HEK293T (cell line): Measurements from ENCODE around the gene KCNJ4.

Experiments used
- ARNT ChIP-seq: fragments of 450-650 bp; IDR thresholded peaks from 2 replicates; pipeline ENCODE4 v1.6.1; 2017; ENCODE audit warnings: mild to moderate bottlenecking
- BHLHE40 ChIP-seq: fragments of 450-650 bp; IDR thresholded peaks from 2 replicates; pipeline ENCODE4 v1.6.1; 2016; ENCODE audit warnings: mild to moderate bottlenecking, moderate library complexity, borderline replicate concordance
- CTBP1 ChIP-seq: fragments of 450-650 bp; IDR thresholded peaks from 2 replicates; pipeline ENCODE4 v1.6.1; 2016; ENCODE audit warnings: borderline replicate concordance
- ELF4 ChIP-seq: fragments of 450-650 bp; IDR thresholded peaks from 2 replicates; pipeline ENCODE4 v1.6.1; 2017; ENCODE audit warnings: antibody characterized with exemption
- FOXA1 ChIP-seq: fragments of 450-650 bp; IDR thresholded peaks from 2 replicates; pipeline ENCODE4 v1.6.1; 2016; ENCODE audit warnings: mild to moderate bottlenecking
- FOXK2 ChIP-seq: fragments of 450-650 bp; IDR thresholded peaks from 2 replicates; pipeline ENCODE4 v1.6.1; 2016; ENCODE audit warnings: mild to moderate bottlenecking
- FOXM1 ChIP-seq: fragments of 450-650 bp; IDR thresholded peaks from 2 replicates; pipeline ENCODE4 v1.6.1; 2017; ENCODE audit warnings: mild to moderate bottlenecking, borderline replicate concordance
- HDGF ChIP-seq: fragments of 450-650 bp; IDR thresholded peaks from 2 replicates; pipeline ENCODE4 v1.6.1; 2017; ENCODE audit warnings: antibody characterized with exemption, borderline replicate concordance
- NFRKB ChIP-seq: fragments of 450-650 bp; IDR thresholded peaks from 2 replicates; pipeline ENCODE4 v1.6.1; 2016; ENCODE audit warnings: mild to moderate bottlenecking, moderate library complexity
- SP1 ChIP-seq: fragments of 450-650 bp; IDR thresholded peaks from 2 replicates; pipeline ENCODE4 v1.6.1; 2017
- SUZ12 ChIP-seq: fragments of 450-650 bp; IDR thresholded peaks from 2 replicates; pipeline ENCODE4 v1.6.1; 2016; ENCODE audit warnings: mild to moderate bottlenecking
- TARDBP ChIP-seq: fragments of 450-650 bp; IDR thresholded peaks from 2 replicates; pipeline ENCODE4 v1.6.1; 2016
- ZNF384 ChIP-seq: fragments of 450-650 bp; IDR thresholded peaks from 2 replicates; pipeline ENCODE4 v1.6.1; 2016
- TF ChIP-seq, protein P1 (sequence below): fragments of 450-650 bp; IDR thresholded peaks from 2 replicates; pipeline ENCODE4 v1.6.1; 2016

DNA sequence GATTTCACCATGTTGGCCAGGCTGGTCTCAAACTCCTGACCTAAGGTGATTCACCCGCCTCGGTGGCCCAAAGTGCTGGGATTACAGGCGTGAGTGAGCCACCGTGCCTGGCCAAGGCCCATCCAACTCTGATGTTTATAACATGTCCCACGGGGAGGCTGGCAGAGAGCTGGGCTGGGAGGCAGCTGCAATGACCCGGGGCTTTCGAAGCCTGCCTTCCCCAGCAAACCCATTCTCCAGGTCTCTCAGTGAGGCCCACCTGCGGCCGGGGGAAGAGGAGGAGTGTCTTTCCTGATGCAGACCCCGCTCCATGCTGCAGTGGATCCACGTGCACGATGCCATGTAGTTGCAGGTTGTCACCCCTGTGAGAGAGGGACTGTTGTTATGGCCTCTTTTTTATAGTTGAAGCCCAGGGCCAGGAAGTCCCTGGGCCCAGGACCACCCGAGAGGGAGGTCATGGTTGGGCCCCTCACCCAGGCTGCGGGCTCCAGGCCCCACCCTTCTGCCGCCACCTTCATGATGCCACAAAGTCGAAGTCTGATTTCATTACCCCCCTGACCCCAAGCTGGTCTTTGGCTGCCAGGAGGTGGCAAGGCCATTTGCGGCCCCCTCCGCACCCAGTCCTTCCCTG lies 38.3 kb downstream of the KCNJ4 start:
- no peak for TF ChIP-seq FOXK2
- TF ChIP-seq HDGF: no peak
- TF ChIP-seq FOXA1: no peak
- TF ChIP-seq SP1: no peak
- no peak for TF ChIP-seq SUZ12
- TF ChIP-seq ZNF384: no peak
- no peak for TF ChIP-seq NFRKB
- TF ChIP-seq ARNT: no peak
- TF ChIP-seq BHLHE40: no peak
- TF ChIP-seq TARDBP: no peak
- TF ChIP-seq, protein P1, sequence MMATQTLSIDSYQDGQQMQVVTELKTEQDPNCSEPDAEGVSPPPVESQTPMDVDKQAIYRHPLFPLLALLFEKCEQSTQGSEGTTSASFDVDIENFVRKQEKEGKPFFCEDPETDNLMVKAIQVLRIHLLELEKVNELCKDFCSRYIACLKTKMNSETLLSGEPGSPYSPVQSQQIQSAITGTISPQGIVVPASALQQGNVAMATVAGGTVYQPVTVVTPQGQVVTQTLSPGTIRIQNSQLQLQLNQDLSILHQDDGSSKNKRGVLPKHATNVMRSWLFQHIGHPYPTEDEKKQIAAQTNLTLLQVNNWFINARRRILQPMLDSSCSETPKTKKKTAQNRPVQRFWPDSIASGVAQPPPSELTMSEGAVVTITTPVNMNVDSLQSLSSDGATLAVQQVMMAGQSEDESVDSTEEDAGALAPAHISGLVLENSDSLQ: no peak
- no peak for TF ChIP-seq FOXM1
- no peak for TF ChIP-seq ELF4
- TF ChIP-seq CTBP1: no peak
